ENCODE data around the gene ZNF507.
A peak's percentile ranks its signal among the peaks of the same experiment; 100 is the strongest.

The ZNF507 gene

DNA sequence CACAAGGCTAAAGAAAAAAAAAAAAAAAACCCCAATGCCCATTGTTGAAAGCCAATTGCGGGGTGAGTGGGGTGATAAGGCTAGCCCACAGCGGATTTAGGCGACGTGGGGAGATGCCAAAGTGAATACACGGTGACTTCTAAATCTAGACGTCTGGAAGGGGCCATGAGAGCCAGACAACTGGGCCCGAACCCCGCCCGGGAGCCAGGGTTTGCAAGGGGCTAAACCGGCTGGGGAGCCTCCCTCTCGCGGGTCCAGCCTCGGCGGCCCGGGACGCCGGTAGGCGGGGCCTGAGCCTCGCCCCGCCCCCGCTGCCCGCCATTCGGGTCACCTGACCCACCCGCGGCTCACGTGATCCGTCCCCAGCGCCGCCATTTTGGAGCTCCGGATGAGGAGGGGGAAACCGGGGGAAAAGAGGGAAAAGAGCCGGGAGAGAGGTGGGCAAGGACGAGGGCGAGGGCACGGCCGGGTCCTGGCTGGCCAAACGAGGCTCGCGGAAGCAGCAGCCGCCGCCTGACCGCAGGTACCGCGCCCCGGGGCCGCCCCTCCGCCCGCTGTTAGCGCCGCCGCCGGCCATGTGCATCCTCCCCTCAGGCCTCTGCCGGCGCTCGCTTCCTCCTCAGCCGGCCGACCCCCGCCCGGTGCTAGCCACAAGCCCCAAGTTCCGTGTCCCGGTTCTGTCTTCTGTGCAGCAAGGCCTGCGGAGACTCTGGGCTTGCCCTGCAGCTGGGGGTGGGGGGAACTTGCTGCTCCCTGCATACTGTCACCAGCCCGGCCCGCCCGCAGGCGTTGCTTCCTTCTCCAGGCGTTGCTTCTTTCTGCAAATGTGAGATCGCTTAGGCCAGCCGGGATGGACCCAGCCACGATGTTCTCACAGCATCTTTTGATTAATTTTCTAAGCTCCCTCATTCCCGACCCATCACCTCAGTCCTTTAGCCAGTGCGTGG, at the start of gene ZNF507:
Gene ZNF507, plus strand, starts transcription at position 350 of the 947 bp plus-strand sequence. CDS start 7,221 bp downstream, outside the sequence.
- DNase-seq (ENCODE audit: low read depth in 2 of 2), result peak; percentile 76 to 79

DNA sequence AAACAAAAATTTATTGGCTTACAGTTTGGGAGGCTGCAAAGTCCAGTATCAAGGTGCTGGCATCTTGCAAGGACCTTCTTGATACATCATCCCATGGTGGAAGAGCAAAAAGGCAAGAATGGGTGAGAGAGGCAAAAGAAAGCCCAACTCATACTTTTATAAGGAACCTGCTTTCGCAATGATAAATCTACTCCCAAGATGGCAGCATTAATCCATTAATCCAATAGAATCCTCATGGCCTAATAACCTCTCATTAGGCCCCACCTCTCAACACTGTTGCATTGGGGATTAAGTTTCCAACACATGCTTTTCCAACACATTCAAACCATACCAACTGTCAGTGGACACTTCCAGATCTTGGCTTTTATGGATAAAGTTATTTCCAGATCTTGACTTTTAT, 48.7 kb upstream of the ZNF507 start:
- no peak for DNase-seq (ENCODE audit: low read depth in 2 of 2)

DNA sequence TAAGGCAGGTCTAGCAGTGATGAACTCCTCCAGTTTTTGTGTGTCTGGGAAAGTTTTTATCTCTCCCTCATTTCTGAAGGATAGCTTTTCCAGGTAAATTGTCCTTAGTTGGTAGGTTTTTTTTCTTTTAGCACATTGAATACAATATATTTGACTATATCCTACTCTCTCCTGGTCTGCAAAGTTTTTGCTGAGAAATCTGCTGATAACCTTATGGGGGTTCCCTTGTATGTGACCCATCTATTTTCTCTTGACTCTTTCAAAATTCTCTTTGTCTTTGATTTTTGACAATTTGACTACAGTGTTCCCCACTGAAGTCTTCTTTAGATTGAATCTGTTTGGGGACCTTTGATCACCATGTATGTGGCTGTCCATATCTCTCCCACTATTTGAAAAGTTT, 42.6 kb upstream of the ZNF507 start:
- no peak for DNase-seq (ENCODE audit: low read depth in 2 of 2)

DNA sequence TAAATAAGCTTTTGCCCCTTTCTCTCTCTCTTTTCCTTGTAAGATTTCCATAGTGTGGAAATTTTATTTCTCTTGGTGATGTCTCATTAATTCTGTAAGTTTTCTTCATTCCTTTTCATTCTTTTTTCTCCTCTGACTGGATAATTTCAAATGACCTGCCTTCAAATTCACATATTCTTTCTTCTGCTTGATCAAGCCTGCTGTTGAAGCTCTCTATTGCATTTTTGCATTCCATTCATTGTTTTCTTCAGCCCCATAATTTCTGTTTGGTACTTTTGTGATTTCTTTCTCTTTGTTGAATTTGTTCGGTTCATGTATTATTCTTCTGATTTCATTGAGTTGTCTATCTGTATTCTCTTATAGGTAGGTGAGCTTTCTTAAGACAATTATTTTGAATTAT, 42.2 kb upstream of the ZNF507 start:
- no peak for DNase-seq (ENCODE audit: low read depth in 2 of 2)

DNA sequence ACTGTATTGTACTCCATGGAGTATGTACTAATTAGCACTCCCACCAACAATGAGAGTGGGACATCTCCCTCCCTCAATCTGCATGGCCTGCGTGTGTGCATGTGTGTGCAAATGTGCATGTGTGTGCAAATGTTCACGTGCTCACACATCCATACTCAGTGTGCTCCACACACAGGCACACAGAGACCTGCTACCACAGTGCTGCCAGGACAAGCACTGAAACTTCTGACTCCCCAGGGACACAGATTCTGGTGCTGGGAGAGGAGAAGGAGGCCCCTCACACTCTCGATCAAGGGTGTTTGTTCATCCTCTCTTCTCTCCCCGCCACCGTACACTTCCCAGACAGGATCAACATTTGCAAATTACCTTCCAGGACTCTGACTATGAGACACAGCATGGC, 37.8 kb upstream of the ZNF507 start:
- no peak for DNase-seq (ENCODE audit: low read depth in 2 of 2)

DNA sequence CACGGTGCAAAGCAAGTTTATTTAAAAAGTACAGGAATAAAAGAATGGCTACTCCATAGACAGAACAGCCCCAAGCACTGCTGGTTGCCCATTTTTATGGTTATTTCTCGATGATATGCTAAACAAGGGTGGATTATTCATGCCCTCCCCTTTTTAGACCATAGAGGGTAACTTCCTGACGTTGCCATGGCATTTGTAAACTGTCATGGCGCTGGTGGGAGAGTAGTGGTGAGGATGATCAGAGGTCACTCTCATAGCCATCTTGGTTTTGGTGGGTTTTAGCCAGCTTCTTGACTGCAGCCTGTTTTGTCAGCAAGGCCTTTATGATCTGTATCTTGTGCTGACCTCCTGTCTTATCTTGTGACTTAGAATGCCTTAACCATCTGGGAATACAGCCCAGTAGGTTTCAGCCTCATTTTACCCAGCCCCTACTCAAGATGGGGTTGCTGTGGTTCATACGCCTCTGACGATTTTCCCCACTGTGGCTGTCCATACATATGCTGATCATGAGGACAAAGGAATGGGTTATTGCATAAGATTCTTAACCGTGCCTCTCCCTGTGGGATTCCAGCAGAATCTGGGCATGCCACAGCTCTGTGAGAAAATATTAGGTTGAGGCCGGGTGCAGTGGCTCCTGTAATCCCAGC, 36.9 kb upstream of the ZNF507 start:
- no peak for DNase-seq (ENCODE audit: low read depth in 2 of 2)

DNA sequence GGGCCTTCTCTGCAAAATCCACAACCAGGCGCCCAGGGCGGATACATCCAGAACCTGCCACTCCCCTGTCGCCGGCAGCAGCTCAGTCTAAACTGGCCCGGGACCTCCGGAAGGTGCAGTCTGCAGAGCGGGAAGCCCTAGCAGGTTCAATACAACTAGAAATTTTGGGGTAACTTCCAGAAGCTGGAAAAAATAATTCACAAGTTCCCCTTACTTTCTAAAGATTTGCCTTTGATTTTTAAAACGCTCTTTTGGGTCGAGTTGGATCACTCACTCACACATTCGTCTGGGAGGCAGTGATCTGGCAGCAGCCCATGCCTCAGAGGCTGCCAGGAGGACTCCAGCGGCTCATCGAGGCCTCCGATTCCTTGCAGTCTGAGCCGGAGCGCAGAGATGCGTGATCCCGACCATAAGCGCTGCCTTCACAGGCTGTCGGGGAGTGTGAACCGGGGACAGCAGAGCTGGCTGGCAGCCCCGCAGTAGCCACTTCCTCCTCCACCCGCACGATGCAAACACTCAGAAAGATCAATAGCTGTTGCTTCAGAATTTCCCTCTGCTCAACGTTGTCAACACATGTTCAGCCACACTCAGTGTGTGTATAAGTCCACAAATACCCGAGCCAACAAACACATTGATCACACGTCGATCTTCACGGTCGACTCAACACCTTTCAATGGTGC, 35.6 kb upstream of the ZNF507 start:
- no peak for DNase-seq (ENCODE audit: low read depth in 2 of 2)

DNA sequence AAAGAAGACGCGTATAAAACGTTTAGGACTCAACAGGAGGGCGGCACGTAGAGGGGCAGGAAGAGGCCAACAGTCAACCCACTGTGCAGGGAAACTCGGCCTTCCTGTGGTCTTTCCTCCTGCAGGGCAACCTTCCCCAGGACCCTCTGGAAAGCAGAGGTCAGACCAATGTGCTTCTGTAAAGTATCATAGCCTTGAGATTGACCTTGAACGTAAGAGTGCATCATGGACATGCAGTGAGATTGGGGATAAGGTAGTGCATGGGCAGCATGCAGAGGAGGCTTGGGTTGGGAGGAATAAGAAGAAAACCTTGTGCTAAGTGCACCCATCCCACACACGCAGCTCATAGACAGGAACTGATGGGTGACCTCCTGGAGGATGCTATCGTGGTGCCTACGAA, 34.0 kb upstream of the ZNF507 start:
- no peak for DNase-seq (ENCODE audit: low read depth in 2 of 2)

DNA sequence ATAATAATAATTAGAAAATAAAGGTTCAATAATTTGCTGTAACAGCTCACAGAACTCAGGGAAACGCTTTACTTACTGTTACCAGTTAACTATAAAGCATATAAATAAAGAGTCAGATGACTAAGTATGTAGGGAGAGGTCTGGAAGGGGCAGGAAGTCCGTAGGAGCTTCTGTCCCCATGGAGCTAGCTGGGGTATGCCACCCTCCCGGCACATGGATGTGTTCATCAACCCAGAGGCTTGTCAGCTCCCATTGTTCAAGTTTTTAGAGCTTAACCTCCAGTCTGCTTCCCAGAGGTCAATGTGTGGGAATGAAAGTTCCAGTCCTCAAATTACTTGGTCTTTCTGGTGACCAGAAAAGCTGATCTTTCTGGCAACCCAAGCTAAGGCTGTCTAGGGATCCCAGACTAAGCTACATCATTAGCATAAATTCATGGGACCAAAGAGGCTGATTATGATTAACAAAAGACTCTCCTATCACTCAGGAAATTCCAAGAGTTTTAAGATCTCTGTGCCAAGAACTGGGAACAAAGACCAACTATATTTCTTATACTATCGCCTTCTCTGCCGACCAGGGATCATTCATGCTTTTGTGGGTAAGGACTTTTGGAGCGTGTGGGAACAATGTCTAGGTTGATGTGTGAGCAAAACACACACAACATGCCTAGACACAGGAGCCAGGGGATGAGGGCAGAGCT, 31.7 kb upstream of the ZNF507 start:
- DNase-seq (ENCODE audit: low read depth in 2 of 2), result no peak

DNA sequence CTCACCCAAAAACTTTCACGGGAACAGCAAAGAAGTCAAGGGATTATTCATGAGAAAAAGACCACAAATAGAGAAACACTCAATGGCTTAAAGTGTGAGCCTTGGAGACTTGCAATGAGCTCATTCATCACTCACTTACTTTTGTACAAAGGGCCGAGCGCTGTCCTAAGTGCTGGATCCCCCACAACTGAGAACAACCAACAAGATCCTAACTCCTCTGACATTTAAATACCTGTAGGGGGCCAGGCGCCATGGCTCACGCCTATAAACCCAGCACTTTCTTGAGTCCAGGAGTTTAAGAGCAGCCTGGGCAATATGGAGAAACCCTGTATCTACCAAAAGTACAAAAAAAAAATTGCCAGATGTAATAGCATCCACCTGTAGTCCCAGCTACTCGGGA, 29.4 kb upstream of the ZNF507 start:
- no peak for DNase-seq (ENCODE audit: low read depth in 2 of 2)

DNA sequence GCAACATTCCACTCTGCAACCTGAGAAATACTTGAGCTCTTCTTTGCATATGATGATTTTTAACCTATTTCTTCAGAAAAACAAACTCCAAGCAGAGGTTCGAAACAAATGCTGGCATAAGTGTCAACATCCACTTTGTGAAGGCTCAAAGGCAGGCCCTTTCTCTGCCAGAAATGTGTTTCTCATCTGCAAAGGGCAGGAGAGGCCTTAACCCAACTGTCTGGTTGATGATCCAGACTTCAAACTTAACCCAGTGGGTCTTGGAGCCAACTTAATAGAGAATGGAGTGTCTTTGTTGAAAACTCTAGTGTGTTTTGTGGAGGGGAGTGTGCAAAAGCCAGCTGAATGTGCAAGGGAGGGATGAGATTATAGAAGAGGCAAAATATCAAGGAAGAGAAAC, 28.3 kb upstream of the ZNF507 start:
- DNase-seq (ENCODE audit: low read depth in 2 of 2), result no peak

DNA sequence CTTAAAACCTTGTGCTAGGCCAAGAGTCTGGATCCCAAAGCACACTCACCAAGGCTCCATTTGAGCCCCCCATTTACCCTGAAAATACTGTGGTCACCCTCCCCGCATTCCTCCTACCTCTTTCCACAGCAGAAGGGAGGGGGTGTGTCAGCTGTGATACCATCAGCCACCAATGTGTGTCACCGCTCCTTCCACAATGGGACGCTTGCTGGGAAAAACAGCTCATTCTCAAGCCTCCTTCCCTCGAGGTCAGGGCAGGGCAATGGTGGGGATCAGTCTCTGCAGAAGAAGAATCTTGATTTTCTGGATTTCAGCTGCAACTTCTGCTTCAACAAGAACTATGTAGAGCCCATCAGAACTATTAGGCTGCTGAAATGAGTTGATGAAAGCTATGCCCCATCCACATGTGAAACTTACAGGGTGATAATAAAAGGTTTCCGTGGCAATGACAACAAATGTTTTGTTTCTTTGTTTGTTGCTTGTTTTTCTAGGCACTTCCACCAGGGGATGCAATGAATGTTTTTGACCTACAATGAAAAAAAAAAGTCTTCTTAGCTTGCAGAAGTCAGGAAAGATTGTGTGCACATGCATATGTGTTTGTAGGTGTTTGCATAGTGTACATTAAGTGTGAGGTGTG, 26.4 kb upstream of the ZNF507 start:
- DNase-seq (ENCODE audit: low read depth in 2 of 2), result no peak

DNA sequence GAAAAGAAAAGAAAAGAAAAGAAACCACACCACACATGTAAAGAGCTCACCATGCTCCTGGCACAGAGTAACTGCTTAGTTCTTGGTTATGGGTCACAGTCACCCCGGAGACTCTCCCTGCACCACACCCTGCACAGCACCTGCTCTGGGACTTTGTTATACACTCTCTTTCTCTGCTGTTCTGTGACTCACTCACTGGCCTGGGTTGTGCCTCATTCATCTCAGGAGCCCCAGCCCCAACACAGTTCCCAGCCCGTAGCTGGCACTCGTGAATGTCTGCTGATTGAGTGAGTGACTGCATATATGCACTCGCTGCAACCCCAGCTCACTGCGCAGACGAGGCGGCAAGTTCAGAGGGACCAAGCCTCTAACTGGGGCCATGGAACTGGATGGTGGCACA, 22.9 kb upstream of the ZNF507 start:
- DNase-seq (ENCODE audit: low read depth in 2 of 2), result no peak

DNA sequence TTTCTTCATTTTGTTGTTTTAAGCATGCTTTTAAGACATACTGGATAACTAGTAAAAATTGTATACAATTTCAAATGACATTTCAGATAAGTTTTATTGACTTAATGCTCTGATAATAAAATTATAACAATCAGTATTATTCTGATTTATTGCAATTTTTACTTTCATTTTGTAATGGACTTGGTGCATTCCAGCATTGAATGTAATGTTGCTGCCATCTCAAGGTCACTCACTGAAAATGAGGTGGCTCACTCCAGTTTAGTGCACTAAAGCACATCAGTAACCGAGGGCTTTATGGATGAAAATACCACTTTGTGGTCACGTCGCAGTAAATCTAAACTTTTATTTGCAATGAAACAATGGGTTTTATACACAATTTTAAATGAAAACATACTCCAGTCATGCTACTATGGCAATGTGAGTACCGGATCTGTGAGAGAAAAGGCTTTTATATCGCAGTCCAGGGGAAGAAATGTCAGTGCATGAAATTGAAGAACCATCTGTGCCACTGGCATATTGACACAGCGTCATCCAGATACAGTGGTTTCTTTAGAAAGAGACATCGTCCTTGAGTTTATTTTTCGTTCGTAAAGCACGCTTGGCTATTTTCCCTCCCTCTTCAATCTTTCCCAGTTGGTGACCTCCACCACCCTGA, 20.7 kb upstream of the ZNF507 start:
- DNase-seq (ENCODE audit: low read depth in 2 of 2), result no peak

DNA sequence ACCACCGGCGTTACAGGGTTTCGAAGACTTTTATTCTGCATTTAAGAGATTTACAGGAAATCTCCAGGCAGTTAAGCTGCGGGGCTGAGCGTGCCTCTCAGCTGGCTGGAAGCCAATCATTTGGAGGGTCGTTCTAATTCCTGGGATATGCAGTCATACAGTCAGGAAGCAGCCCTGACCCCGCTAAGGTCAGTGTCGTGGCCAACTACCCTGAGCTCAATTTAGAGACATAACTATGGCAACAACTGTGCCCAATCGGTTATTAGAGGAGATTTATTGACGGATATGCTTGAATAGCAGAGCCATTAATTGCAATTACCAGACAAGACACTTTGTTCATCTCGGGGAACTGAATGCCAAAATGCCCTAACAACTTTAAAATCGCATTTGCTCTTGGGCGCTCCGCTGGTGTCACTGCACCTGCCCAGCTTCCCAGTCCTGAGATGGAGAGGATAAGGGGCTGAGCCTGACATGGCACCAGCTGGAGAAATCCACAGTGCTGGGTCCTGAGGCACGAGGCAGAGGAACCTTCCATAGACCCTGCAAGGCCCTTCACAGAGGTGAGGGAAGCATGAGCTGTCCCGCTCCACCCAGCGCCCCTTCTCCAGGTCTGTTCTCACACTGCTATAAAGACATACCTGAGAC, 15.1 kb upstream of the ZNF507 start:
- DNase-seq (ENCODE audit: low read depth in 2 of 2), result no peak

DNA sequence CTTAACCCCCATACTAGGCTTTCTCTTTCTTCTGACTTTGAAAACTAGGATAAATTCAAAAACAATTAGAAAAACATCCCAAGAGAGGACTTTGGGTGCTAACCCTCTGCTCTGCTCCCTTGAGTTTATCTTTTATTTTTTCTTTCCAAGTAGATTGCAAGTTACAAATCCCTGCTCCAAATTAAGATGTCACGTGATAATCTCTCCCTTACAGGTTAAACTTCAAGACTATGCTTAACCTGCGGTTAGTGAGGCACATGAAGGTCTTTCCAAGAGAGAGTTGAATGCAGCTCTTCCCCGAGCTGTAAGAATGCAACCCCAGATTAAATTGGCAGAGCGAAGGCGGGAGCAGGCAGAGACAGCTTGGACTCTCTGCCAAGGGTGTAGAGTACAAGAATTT, 12.2 kb upstream of the ZNF507 start:
- no peak for DNase-seq (ENCODE audit: low read depth in 2 of 2)

DNA sequence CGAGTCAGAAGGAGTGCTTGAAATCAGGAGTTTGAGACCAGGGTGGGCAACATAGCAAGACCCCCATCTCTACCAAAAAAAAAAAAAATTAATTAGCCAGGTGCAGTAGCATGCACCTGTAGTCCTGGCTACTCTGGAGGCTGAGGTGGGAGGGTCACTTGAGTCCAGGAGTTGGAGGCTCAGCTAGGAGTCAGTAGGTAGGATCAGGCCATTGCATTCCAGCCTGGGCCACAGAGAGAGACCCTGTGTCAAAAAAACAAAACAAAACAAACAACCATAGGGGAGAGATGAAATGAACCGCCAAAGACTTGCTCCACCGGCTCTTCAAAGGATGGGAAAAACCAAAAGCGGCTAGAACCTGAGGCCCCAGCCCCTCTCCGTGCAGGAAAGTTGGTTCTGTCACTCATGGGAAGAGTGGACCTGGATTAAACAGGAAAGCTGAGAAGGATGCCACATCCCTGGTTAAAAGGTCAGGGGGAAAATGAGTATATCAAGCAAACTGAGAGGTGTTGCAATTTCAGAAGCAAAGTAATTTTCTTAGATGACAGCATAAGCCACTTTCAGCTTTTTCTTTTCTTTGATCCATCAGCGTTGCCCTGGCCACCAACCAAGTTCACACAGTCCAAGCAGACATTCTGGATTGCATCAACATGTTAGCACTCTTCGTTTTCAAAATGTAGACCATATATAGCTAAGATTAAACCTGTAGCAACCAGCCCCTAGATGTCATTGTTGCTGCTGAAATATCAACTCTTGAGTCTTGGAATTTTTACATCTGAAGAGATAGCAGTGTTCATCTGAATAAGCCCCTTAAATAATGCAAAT, 8.9 kb upstream of the ZNF507 start:
- no peak for DNase-seq (ENCODE audit: low read depth in 2 of 2)

DNA sequence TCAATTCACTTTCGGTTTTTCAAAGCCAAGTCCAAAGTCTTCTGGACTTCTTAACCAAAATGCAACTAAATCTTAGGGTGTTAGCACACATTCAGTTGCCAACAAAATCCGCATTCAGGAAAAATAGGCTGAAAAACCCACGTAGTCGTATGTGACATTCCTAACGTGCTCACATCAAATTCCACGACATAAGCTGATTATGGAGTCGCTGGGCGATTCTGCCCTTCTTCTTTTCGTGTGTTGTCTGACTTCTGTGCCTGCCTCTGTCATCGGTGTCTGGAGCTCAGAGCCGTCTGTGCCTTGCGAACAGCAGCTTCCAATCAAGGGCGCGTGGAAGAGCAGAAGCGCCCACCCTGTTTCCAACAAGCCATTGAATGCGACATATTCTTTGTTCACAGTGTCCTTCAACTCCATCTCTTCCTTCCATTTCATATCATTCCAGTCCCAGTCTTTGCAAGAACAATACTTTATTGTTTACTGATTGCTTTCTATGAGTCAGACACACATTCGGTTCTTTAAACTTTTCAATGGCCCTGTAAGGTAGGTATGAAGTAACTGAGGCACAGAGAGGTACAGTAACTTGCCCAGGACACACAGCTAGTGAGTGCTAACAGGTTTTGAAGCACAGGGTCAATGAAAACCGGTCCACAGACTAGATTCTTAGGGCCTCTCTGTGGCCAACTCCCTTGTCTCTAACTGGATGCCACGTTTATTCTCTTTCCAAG, 8.2 kb upstream of the ZNF507 start:
- DNase-seq (ENCODE audit: low read depth in 2 of 2), result no peak

DNA sequence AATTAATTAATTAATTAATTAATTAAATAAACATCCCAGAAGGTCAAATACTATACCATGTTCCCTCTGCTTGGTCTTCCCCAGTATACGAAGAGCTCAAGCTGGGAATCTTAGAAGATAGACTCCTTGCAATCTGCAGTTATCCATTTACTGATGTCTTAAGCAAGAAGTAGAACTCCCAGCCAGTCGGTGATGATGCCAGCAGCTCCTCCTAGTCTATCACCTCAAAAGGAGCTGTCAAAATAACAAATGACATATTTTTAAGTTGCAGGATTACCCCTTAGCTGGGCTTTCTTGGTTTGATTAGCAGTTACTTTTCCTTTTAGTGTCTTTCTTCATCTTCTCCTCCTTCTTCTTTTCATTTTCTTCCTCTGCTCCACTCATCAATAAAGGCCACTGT, 6.0 kb upstream of the ZNF507 start:
- no peak for DNase-seq (ENCODE audit: low read depth in 2 of 2)
